ENCODE data around the gene AP4S1.
"Not testable (repeated sequence)": the region's sequence is repeated elsewhere in the genome, so short reads cannot be mapped to it uniquely, and the experiment has no call there.

AP4S1 gene

DNA sequence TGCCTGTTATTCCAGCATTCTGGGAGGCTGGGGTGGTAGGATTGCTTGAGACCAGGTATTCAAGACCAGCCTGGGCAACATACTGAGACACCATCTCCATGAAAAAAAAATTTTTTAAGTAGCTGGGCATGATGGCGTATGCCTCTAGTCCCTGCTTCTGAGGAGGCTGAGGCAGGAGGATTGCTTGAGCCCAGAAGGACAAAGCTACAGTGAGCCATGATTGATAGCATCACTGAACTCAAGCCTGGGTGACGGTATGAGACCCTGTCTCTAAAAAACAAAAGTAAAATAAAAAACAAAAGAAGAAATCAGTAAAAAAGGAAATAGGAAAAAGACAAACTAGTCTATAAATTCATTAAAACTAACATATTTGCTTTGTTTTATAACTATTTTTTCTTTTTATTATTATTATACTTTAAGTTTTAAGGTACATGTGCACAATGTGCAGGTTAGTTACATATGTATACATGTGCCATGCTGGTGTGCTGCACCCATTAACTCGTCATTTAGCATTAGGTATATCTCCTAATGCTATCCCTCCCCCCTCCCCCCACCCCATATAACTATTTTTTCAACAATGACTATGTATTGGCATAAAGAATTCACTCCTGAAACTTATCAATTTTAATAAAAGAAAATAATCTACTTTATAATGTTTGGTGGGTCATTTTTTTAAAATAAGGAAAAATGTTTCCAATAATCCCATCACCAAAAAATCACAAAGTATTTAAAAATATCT is 15.4 kb upstream of the AP4S1 start:
- no peak for DNase-seq

DNA sequence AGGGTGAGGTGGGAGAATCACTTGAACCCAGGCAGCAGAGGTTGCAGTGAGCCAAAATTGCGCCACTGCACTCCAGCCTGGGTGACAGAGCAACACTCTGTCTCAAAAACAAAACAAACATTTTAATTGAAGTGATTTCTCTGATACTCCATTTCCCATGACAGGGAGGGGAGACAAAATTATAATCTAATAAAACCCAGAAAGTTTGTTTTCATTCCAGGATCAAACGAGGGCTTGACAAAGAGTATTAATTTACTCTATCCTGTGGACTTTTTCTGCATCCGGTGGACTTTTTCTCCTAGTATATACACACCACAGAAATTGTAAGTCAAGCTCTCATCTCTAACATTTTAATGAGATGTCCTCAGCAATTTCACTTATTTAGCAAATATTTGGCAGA is 14.5 kb upstream of the AP4S1 start:
- no peak for DNase-seq

DNA sequence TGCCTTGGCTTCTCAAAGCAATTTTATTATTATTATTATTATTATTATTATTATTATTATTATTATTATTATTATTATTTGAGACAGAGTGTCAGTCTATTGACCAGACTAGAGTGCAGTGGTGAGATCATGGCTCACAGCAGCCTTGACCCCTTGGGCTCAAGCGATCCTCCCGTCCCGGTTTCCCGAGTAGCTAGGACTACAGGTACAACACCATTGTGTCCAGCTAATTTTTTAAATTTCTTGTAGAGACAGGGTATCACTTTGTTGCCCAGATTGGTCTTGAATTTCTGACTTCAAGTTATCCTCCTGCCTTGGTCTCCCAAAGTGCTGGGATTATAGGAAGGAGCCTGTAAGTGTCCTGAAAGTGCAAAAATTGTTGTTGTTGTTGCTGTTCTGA is 11.6 kb upstream of the AP4S1 start:
- DNase-seq = no peak

DNA sequence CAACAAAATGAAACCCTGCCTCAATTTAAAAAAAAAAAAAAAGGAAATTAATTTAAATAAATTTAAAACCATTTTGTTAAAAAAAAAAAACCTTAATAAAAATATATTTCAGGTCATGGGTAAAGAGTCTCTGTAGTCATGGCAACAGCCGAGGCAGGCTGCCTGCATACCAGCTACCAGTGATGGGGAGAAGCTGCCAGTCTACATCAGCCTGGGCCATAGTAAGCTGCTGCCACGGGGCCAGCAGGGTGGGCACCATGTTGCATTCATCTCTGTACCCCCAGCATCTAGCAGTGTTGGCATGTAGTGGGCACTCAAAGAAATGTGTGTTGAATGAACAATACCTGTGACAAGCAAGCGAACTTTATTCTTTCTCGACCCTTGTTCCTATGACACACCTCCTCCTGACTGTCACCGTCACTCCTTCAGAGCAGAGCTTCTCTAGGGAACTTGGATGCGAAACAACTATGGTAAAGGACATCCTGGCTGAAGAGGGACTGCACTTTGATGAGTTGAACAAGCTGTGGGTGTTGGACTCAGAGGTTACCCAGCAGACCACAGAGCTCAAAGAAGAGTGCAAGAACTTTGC is 7.3 kb upstream of the AP4S1 start:
- DNase-seq = no peak

DNA sequence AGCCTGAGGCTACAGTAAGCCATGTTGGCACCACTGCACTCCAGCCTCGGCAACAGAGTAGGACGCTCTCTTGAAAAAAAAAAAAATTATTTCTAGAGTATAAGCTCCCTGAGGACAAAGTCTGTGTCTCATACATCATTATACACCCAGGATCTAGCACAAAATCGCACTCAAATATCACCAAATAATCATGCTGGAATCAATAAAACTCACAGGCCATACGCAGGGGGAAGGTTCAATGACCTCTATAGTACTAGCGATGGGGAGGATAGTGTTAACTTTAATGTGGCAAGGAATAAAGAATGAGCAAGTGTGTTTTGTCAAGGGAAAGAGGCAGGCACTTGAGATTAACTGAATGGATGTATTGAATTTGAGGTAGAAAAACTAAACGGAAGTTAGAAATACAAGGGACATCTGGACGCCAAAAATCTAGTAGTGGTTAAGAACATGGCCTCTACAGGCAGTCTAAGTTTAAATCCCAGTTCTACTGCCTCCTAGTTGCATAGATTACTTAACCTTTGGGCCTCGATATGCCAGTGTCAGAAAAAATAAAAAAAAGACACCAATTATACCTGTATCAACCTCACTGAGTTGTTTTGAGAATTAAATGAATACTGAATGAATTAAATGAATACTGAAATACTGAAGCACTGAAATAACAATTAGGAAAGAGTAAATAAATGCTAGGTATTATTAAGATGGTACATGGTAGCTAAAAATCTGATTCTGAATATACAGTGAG is 4.4 kb upstream of the AP4S1 start:
- DNase-seq = no peak

DNA sequence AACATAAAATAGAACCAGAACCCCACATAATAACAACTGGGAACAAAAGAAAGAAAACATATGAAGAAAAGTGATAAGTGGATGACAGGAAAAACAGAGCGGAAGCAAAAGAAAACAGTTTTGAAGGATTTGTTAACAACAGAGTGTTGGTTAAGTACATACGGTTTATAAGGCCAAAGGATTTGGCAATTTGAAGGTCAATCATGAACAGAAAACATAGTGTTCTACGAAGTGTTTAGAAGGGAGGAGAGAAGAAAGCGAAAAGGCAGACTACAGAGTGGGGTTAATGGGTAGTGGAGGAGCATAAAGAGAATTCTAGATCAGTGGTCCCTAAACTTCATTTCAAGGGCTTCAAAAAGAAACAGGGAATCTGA is 3.9 kb upstream of the AP4S1 start:
- DNase-seq = no peak

DNA sequence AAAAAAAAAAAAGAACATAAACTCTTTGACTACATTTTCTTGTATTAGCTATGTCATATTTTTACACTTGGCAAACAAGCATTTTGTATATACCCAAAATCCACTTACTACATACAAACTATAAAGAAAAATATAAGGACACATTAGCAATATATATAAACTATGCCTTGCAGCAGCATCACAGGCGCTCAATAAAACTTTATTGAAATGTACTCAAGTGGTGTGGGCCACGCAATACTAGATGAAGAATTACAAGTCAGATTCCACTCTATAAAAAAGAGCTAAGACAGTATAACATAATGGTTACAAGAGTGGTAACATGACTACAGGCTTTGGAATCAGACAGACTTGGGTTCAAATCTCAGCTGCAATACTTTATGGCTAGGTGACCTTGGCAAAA is 3.1 kb upstream of the AP4S1 start:
- DNase-seq = no peak

DNA sequence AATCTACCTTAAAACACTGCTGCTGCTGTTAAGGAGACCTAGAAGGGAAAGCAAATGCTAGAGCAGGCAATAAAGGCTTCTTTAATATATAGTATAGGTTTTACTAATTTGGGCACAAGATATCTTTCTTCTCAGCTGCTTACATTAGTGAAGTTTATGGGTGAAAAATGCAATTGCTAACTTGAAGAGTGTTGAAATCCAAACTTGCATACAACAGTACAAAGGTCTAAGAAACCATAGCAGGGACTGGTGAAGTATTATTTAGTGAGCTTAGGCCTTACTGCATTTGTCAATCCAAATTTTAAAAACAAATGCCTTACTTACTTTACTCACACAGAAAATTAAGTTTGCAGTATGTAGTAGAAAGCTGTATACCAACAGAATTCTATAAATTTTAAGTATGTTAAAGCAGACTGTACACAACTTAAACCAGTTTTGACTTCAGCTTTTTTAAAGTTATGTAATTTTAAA is 1.4 kb upstream of the AP4S1 start:
- no peak for DNase-seq

DNA sequence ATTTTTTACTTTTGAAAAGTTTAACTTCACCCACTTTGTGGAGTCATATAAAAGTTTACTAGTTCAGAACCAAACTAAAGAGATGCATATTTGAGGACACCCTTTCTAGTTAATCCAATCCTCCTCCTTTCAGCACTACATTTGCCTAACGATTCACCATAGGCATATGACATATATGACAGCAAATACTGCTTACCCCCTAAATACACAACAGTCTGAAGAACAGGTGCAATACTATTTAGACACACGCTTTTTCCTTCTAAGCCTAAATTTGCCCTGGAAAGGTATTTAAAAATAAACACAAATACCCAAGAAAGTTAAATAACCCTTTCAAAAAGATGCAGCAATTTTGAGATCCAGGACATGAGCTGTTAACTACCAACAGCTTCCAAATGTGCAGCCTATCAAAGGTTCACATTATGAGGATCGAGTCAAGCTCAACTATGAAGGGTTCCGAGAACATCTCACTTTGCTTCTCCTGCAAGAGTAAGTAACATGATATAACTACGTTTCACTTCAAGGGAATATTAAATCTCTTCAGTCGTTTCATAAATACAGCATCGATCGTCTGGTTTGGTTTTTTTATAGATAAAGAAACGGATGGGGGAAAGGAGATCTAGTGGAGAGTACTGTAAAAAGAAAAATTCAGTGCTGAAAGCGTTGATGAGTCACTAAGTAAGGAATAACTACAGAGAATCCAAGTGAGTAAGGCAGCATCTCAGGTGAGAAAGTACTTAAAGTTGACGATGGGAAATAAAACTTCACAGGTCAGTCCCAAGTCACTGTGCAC is 677 bp upstream of the AP4S1 start:
- DNase-seq = no peak

DNA sequence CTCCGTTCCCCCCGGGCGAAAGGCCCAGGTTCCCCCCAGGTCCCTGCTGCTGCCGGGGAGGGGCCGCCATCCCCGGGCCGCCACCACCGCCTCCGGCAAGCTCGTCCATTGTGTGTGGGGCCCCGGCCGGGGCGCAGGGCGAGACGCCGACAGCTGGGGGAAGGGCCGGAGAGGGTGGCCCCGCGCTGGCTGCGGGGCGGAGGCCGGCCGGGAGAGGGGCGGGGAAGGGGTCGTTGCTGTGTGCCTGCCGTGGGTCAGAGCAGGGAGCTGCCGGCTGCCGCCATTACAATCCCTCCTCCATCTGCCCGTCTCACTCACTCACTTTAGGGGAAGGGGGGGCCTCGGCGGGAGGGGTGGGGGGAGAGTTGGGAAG is 614 bp downstream of the AP4S1 start, which contains the start of gene STRN3:
STRN3 (minus strand) TSS at position 303 of the 373 bp plus-strand sequence; CDS start at position 109, 194 bp downstream.
- DNase-seq = no peak

DNA sequence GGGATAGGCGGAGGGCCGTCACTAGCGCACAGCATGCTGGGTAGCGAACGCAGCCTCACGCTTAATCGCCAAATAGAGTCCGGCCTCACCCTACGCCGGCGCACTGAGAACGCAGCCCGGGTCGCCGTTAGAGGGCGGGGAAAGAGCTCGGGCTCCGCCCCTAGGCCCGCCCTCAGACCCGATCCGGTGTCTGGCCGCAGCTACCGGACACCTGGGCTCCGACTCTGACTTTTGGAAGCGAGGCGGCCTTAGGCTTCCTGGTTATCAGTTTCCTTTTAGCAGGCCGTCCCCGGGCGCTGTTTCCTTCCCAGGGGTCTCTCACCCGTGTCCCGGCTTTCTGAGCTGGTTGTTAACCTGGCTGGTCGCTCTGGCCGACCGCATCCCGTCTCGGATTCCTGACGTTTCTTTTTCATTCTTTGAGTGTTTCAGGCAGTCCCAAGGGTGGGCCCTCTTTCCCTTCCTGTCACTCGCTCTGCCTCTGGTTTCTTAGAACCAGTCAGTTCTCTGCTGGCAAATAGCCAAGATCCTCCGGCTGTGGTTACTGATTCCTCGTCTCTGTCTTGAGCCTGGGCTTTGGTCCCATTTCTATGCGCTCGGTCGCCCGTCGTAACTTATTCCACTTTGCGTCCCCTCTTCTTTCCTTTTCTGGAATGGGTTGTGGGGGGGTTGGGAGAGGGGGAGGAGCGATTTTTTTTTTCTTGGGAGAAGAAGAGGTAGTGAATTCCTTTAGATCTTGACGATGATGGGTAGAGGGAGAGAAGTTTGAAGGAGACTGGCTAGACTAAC is 1.2 kb downstream of the AP4S1 start:
- DNase-seq = peak; percentile 70

DNA sequence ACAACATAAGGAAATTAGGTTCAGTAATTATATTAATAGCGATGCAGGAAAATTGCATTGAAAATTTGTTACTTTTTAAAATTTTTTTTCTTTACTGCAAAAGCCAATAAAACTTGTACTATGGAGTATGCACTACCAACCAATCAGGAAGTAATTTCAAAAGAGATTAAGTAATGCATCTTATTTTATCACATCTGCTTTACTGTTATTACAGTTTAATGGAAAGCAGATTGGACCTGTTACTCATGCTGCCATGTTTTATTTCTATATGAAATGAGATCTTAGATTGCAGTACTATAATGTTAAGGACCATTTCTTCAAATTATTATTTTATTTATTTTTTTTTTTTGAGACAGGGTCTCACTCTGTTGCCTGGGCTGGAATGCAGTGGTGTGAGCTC is 2.4 kb downstream of the AP4S1 start:
- no peak for DNase-seq

DNA sequence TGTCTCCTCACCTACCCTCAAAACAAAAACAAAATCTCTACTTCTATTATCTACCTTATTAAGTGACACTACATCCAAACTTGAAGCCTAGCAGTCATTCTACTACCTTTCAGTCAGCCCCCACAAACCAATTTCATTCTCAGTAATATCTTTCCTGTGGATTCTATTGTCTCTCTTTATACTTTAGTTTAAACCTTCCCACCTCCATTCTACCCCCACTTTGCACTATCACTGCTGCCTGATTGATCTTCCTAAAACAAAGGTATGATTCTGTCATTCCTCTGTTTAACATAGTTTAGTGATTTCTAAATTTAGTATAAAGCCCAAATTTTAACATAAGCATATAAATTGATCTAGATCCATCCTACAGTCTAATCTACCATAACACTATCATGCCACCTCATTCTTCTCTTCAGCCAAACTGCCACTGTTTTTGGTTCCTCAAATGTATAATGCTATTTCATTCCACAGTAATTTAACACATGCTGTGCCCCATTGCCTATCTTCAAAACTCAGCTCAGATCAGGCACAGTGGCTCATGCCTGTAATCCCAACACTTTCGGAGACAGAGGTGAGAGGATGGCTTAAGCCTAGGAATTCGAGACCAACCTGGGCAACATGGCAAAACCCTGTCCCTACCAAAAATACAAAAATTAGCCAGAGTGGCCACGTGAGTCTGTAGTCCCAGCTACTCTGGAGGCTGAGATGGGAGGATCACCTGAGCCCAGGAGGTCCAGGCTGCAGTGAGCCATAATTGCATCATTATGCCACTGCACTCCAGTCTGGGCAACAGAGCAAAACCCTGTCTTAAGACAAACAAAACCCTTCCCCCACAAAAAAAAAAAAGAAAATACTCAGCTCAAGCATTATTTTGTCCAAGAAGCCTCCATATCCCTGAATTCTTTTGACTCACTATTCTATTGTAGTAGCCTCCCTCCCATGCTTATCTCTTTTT is 3.8 kb downstream of the AP4S1 start:
- no peak for DNase-seq

DNA sequence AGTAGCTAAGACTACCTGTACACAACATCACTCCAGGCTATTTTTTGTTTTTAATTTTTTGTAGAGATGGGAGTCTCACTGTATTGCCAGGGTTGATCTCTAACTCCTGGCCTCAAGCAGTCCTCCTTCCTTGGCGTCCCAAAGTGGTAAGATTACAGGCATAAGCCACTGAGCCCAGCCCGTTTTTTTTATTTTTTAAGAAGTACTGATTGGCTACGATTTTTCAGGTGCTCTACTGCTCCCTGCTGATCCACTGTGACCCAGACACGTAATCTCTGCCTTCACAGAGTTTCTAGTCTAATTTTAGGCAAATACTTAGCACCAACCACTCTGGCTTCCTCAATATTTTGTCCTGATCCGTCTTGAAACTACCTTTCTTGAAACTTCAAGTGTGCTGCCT is 5.0 kb downstream of the AP4S1 start:
- DNase-seq = no peak

DNA sequence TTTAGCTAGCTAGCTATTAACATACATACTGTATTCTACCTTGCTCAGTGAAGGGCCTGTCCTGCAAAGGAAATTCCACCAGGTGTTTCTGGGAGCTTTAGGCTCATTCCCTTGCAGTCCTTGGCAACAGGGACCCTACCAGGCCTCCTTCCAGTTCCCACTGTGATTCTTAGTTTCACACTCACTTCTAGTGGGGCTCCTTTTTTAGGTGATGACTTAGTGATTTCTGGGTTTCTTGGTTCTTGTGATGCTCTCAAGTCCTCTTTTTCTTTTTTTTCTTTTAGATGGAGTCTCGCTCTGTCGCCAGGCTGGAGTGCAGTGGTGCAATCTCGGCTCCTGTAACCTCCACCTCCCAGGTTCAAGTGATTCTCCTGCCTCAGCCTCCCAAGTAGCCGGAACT is 11.1 kb downstream of the AP4S1 start:
- DNase-seq = no peak

DNA sequence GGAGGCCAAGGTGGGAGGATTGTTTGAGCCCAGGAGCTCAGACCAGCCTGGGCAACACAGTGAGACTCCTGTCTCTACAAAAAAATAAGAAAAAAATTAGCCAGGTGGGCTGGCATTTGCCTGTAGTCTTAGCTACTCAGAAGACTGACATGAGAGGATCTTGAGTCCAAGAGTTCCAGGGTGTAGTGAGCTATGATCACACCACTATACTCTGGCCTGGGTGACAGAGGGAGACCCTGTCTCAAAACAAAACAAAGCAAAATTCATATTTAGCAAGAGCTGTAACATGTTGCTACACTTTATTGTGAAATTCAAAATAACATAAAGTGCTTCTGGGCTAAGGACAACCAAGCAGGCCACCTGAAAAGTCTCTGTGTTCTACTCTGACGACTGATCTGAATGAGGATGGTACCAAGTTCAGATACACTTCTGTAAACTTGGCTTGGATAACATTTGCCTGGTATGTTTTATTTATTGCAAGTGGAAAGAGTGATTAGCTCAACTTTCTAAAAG is 12.3 kb downstream of the AP4S1 start:
- no peak for DNase-seq

DNA sequence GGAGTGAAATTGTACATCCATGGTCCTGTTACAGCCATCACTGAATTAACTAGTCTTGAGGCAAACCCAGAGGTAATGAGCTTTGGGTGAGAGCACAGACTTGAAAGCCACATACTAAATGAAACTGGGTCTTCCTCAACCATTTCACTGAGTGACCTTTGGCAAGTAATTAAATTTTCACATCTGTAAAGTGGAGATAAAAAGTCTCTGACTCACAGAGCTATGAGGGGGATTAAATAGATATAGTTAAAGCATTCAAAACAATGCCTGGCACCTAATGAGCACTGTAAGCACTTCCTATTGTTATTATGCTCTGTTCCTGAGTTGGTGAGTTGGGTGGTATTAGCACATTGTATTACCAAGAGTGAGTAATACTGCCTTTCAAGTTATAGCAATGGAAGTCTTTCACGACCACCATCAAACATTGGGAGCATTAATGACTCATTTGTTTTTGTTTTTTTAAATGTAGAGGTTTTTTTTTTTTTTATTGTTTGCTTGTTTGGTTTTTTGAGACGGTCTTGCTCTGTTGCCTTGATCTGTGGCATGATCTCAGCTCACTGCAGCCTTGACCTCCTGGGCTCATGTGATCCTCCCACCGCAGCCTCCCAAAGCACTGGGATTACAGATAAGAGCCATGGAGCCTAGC is 13.2 kb downstream of the AP4S1 start:
- no peak for DNase-seq

DNA sequence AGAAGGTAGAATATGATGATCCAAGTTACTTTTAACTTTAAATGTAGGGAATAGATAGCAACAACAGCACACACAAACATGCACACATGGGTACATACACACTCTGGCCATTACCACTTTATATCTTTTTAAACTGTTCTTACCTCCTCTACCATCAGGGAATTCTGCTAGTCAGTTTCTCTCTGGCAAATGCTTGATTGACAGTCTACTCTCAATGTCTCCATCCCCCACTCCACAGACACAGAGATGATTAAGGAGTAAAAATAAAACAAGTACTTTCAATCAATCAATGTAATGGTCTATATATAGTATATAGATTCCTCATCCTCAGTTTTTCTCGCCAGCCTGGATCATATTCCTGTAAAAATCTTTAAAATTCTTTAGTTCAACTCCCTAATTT is 16.9 kb downstream of the AP4S1 start:
- no peak for DNase-seq

DNA sequence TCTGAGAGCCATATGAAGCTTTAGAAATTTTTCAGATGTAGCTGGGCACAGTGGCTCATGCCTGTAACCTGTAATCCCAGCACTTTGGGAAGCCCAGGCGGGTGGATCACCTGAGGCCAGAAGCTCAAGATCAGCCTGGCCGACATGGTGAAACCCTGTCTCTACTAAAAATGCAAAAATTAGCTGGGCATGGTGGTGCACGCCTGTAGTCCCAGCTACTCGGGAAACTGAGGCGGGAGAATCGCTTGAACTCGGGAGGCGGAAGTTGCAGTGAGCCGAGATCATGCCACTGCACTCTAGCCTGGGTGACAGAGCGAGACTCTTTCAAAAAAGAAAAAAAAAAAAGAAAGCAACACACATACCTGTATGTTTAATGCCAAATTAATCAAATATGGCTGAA is 17.4 kb downstream of the AP4S1 start:
- not testable (repeated sequence) for DNase-seq

DNA sequence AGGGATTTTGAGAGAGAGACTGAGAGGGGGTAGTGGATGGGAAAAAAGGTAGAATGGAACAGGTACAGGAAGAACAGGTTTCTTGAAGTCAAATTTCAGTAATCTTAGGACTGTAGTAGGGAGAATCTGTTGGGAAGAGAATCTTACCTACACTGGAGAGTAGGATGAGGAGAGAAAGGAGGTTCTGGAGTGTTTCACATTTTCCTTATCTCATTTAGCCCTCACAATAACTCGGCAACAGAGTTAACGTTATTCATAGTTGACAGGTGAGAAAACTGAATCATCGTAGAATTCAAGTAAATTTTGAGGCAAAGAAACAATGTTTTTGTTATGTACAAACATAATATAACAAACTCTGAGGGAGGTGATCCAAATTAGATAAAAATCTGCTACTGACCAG is 17.9 kb downstream of the AP4S1 start:
- DNase-seq = no peak

Measured in GOT3 (cell line).